ENCODE data around the gene CBR4.
"Not testable (repeated sequence)": the region's sequence is repeated elsewhere in the genome, so short reads cannot be mapped to it uniquely, and the experiment has no call there.

Gene CBR4

GRCh38 chr4:168992952-168993482 is 17.0 kb downstream of the CBR4 start:
- DNase-seq = not testable (repeated sequence)

- no peak for DNase-seq
Observed at GRCh38 chr4:168981942-168982341, 28.1 kb downstream of the CBR4 start.

GRCh38 chr4:168981460-168981859 is 28.6 kb downstream of the CBR4 start:
- no peak for DNase-seq

GRCh38 chr4:168979338-168979737 is 30.7 kb downstream of the CBR4 start:
- DNase-seq = no peak

- DNase-seq = no peak
Observed at GRCh38 chr4:168978001-168978700, 31.9 kb downstream of the CBR4 start.

- no peak for DNase-seq
Observed at GRCh38 chr4:168972596-168972995, 37.5 kb downstream of the CBR4 start.

- DNase-seq = no peak
Observed at GRCh38 chr4:168960716-168961115, 49.3 kb downstream of the CBR4 start.

- no peak for DNase-seq
Observed at GRCh38 chr4:168955674-168956073, 54.4 kb downstream of the CBR4 start.

- not testable (repeated sequence) for DNase-seq
Observed at GRCh38 chr4:168952821-168953246, 57.2 kb downstream of the CBR4 start.

- DNase-seq = no peak
Observed at GRCh38 chr4:168945291-168945690, 64.8 kb downstream of the CBR4 start.

GRCh38 chr4:168942985-168943384 is 67.1 kb downstream of the CBR4 start:
- DNase-seq = no peak
